Osteocyte (in vitro differentiated cells): ENCODE results near the gene CERS1. TPM values are rescaled to one million over a fixed set of nuclear protein-coding genes. Genes with fewer than 3 reads are reported as not detected.
A peak's percentile ranks its signal among the peaks of the same experiment; 100 is the strongest.

Experiments
- DNase-seq: peaks from one replicate; pipeline ENCODE4 v3.0.0; 2021; ENCODE audit warnings: mixed read lengths; ENCODE audit not compliant: unreplicated experiment; ENCODE audit errors: extremely low spot score
- H3K27ac Mint-ChIP-seq: one replicate; pipeline ENCODE4 v1.8.0; 2021; ENCODE audit warnings: mild to moderate bottlenecking, mixed read lengths; ENCODE audit not compliant: unreplicated experiment
- H3K27me3 Mint-ChIP-seq: one replicate; pipeline ENCODE4 v1.8.0; 2021; ENCODE audit warnings: mixed read lengths; ENCODE audit not compliant: unreplicated experiment
- H3K36me3 Mint-ChIP-seq: one replicate; pipeline ENCODE4 v1.8.0; 2021; ENCODE audit warnings: mixed read lengths; ENCODE audit not compliant: unreplicated experiment
- H3K4me1 Mint-ChIP-seq: one replicate; pipeline ENCODE4 v1.8.0; 2021; ENCODE audit warnings: mixed read lengths; ENCODE audit not compliant: unreplicated experiment
- H3K4me3 Mint-ChIP-seq: one replicate; pipeline ENCODE4 v1.8.0; 2021; ENCODE audit warnings: mild to moderate bottlenecking, moderate library complexity, mixed read lengths; ENCODE audit not compliant: unreplicated experiment
- H3K9me3 Mint-ChIP-seq: one replicate; pipeline ENCODE4 v1.8.0; 2021; ENCODE audit warnings: mixed read lengths; ENCODE audit not compliant: unreplicated experiment
- total RNA-seq: library from RNA; stranded (reverse); gene quantifications from 2 replicates; pipeline ENCODE4 v1.2.1, GENCODE V29; 2021
- TF ChIP-seq, protein P1 (sequence below): fragments of 200-600 bp; sonication (generic); IDR thresholded peaks from 2 replicates; pipeline ENCODE4 v1.5.0; 2021; ENCODE audit warnings: antibody characterized with exemption, mild to moderate bottlenecking, moderate library complexity

The CERS1 gene
- total RNA-seq, 1 donor from 2014 or later: 6.5 TPM

DNA sequence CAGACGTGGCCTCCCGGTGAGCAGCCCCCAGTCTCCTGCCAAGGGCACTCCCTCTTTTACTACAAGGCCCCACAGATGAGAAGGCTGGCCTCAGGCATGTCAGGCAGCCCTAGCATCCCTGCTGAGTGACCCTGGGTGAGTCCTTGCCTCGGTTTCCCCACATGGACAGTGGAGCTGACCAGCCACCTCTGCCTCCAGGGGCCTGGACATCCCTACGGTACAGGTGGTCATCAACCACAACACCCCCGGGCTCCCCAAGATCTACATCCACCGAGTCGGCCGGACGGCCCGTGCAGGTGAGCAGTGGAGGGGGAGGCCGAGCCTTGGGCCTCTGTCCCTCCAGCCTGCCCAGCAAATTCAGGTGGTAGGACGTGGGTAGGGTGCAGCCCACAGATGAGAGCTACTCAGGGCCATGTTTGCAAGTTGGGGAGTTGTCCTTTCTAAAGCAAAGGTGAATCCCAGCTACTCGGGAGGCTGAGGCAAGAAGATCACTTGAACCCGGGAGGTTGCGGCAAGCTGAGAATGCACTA is 28.8 kb upstream of the CERS1 start:
- no peak overlapping the region for H3K4me3 Mint-ChIP-seq
- no peaks in the 10 kb centered on the region for H3K9me3 Mint-ChIP-seq
- peaks cover 17% of the 10 kb centered on the region for H3K4me1 Mint-ChIP-seq
- H3K36me3 Mint-ChIP-seq: peaks cover 12% of the 10 kb centered on the region
- DNase-seq: no peak
- TF ChIP-seq, protein P1, sequence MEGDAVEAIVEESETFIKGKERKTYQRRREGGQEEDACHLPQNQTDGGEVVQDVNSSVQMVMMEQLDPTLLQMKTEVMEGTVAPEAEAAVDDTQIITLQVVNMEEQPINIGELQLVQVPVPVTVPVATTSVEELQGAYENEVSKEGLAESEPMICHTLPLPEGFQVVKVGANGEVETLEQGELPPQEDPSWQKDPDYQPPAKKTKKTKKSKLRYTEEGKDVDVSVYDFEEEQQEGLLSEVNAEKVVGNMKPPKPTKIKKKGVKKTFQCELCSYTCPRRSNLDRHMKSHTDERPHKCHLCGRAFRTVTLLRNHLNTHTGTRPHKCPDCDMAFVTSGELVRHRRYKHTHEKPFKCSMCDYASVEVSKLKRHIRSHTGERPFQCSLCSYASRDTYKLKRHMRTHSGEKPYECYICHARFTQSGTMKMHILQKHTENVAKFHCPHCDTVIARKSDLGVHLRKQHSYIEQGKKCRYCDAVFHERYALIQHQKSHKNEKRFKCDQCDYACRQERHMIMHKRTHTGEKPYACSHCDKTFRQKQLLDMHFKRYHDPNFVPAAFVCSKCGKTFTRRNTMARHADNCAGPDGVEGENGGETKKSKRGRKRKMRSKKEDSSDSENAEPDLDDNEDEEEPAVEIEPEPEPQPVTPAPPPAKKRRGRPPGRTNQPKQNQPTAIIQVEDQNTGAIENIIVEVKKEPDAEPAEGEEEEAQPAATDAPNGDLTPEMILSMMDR: no peak
- no peaks in the 10 kb centered on the region for H3K27me3 Mint-ChIP-seq
- H3K27ac Mint-ChIP-seq: no peak overlapping the region

DNA sequence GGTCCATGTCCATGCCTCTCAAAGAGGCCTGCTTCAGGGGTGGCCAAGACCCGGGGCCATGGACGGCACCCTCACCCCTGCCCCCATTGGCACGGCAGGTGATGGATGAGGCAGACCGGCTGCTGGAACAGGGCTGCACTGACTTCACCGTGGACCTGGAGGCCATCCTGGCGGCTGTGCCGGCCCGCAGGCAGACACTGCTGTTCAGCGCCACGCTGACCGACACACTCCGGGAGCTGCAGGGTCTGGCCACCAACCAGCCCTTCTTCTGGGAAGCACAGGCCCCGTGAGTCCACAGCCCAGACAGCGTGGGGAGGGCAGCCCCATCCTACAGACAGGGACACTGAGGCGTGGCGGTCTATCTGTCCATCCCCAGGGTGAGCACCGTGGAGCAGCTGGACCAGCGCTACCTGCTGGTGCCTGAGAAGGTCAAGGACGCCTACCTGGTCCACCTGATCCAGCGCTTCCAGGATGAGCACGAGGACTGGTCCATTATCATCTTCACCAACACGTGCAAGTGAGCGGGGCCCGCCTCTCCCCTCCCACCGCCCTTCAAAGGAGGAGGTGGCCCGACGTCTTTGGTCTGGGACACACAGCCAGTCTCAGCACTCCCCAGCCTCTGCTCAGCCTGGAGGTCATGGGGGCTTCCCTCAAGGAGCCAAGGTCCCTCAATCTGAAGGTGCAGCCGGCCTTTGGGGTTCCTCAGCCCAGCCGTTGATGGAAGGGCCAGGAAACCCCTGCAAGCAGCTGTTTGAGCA is 26.4 kb upstream of the CERS1 start:
- TF ChIP-seq, protein P1: no peak
- no peak overlapping the region for H3K4me3 Mint-ChIP-seq
- DNase-seq: no peak
- H3K27me3 Mint-ChIP-seq: no peaks in the 10 kb centered on the region
- no peaks in the 10 kb centered on the region for H3K9me3 Mint-ChIP-seq
- H3K27ac Mint-ChIP-seq: peak overlapping the region; percentile 27
- peaks cover 34% of the 10 kb centered on the region for H3K4me1 Mint-ChIP-seq
- H3K36me3 Mint-ChIP-seq: peaks cover 8% of the 10 kb centered on the region

DNA sequence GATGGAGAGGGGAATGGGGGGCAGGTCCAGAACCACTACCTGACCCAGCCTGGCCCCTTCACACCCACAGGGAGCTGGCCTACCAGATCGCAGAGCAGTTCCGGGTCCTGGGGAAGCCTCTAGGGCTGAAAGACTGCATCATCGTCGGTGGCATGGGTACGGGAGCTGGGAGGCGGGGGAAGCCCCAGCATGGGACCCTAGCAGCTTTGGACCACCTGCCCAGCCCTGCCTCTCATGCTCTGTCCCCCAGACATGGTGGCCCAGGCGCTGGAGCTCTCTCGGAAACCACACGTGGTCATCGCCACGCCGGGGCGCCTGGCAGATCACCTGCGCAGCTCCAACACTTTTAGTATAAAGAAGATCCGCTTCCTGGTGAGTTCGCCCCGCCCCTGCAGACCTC is 25.6 kb upstream of the CERS1 start:
- Mint-ChIP-seq H3K4me3 (peak overlapping the region; percentile 8), H3K27ac (no peak overlapping the region), H3K4me1 (peaks cover 36% of the 10 kb centered on the region), H3K9me3 (no peaks in the 10 kb centered on the region), H3K36me3 (peaks cover 8% of the 10 kb centered on the region), H3K27me3 (no peaks in the 10 kb centered on the region)
- TF ChIP-seq, protein P1: no peak
- DNase-seq: no peak

DNA sequence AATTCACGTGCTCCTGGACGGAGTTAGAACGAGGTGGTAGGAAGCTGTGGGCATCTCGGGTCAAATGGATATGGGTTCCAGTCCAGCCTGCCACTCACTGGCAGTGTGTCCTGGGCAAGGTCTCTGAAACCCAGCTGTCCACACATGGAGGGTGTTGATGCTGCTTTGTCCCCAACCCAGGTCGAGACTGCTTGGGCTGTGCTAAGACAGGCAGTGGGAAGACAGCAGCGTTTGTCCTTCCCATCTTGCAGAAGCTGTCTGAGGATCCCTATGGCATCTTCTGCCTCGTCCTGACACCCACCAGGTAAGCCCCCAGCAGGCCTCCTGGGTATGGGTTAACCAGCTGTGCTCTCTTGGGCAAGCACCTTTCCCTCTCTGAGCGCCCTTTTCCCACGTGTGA is 24.4 kb upstream of the CERS1 start:
- DNase-seq: no peak
- no peaks in the 10 kb centered on the region for H3K9me3 Mint-ChIP-seq
- H3K36me3 Mint-ChIP-seq: peaks cover 8% of the 10 kb centered on the region
- TF ChIP-seq, protein P1: no peak
- peaks cover 38% of the 10 kb centered on the region for H3K4me1 Mint-ChIP-seq
- peak overlapping the region; percentile 84 for H3K27ac Mint-ChIP-seq
- no peaks in the 10 kb centered on the region for H3K27me3 Mint-ChIP-seq
- H3K4me3 Mint-ChIP-seq: peak overlapping the region; percentile 92

DNA sequence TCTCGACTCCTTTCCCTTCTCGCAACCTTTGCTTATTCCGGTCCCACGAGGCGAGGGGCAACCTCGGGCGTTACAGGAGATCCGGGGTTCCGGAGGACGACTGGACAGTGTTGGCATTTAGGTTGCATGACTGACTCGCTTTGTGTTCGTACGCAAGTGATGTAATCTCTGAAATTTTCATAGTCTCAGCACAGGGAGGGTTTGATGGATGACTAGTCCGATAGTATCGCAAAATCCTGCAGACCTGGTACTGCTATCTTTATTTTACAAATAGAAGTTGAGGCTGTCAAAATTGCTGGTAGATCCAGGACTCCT is 23.9 kb upstream of the CERS1 start:
- Mint-ChIP-seq H3K4me1 (peaks cover 38% of the 10 kb centered on the region), H3K27ac (peak overlapping the region; percentile 84), H3K4me3 (peak overlapping the region; percentile 92), H3K27me3 (no peaks in the 10 kb centered on the region), H3K36me3 (peaks cover 8% of the 10 kb centered on the region), H3K9me3 (no peaks in the 10 kb centered on the region)
- no peak for DNase-seq
- TF ChIP-seq, protein P1: no peak
